Osteoblast (primary cell): Measurements from ENCODE around the gene APOM. TPM values are rescaled to one million over a fixed set of nuclear protein-coding genes. Genes with fewer than 3 reads are reported as not detected.
A peak's percentile ranks its signal among the peaks of the same experiment; 100 is the strongest.

Experiments used
- DNase-seq: peaks from one replicate; pipeline ENCODE4 v3.0.0; 2011; ENCODE audit warnings: low spot score, mixed read lengths; ENCODE audit not compliant: insufficient read length; ENCODE audit errors: missing footprints
- H2AFZ ChIP-seq: 2 replicates; pipeline ENCODE4 v1.6.0; 2011; ENCODE audit warnings: mild to moderate bottlenecking, low read length
- H3K27ac ChIP-seq: 2 replicates; pipeline ENCODE4 v1.5.1; 2011; ENCODE audit warnings: mild to moderate bottlenecking, low read depth, low read length, moderate library complexity
- H3K27me3 ChIP-seq: 2 replicates; pipeline ENCODE4 v1.6.0; 2012; ENCODE audit warnings: mild to moderate bottlenecking, control low read depth, inconsistent platforms, low read length, moderate library complexity; ENCODE audit not compliant: insufficient read depth
- H3K36me3 ChIP-seq: 2 replicates; pipeline ENCODE4 v1.5.1; 2011; ENCODE audit warnings: mild to moderate bottlenecking, low read length, control low read depth, moderate library complexity; ENCODE audit not compliant: insufficient read depth
- H3K4me1 ChIP-seq: 2 replicates; pipeline ENCODE4 v1.5.1; 2011; ENCODE audit warnings: mild to moderate bottlenecking, low read length, control low read depth, moderate library complexity; ENCODE audit not compliant: insufficient read depth
- H3K4me2 ChIP-seq: 2 replicates; pipeline ENCODE4 v1.6.0; 2011; ENCODE audit warnings: mild to moderate bottlenecking, low read length; ENCODE audit not compliant: insufficient read depth
- H3K4me3 ChIP-seq: fragments of 200-600 bp; sonication (generic); 3 replicates; pipeline ENCODE4 v1.5.1; 2012; ENCODE audit warnings: mild to moderate bottlenecking, low read length, inconsistent platforms; ENCODE audit not compliant: insufficient read depth
- H3K79me2 ChIP-seq: 2 replicates; pipeline ENCODE4 v1.6.0; 2012; ENCODE audit warnings: mild to moderate bottlenecking, low read length, control low read depth, inconsistent platforms; ENCODE audit not compliant: insufficient read depth
- H3K9me3 ChIP-seq: 2 replicates; pipeline ENCODE4 v1.5.1; 2011; ENCODE audit warnings: low read depth, low read length, control low read depth
- H4K20me1 ChIP-seq: 2 replicates; pipeline ENCODE4 v1.6.0; 2012; ENCODE audit warnings: mild to moderate bottlenecking, low read length, control low read depth; ENCODE audit not compliant: insufficient read depth
- total RNA-seq: library from RNA; depleted of rRNA; stranded (reverse); fragments of >200 nt; gene quantifications from 2 replicates; pipeline ENCODE4 v1.2.3, GENCODE V29; 2012
- TF ChIP-seq, protein P1 (sequence below): IDR thresholded peaks from 2 replicates; pipeline ENCODE4 v1.5.1; 2011; ENCODE audit warnings: mild to moderate bottlenecking, low read depth, low read length, moderate library complexity; ENCODE audit errors: extremely low read depth

The APOM gene
- total RNA-seq = 1.1 and 1.2 TPM in 2 replicates

DNA sequence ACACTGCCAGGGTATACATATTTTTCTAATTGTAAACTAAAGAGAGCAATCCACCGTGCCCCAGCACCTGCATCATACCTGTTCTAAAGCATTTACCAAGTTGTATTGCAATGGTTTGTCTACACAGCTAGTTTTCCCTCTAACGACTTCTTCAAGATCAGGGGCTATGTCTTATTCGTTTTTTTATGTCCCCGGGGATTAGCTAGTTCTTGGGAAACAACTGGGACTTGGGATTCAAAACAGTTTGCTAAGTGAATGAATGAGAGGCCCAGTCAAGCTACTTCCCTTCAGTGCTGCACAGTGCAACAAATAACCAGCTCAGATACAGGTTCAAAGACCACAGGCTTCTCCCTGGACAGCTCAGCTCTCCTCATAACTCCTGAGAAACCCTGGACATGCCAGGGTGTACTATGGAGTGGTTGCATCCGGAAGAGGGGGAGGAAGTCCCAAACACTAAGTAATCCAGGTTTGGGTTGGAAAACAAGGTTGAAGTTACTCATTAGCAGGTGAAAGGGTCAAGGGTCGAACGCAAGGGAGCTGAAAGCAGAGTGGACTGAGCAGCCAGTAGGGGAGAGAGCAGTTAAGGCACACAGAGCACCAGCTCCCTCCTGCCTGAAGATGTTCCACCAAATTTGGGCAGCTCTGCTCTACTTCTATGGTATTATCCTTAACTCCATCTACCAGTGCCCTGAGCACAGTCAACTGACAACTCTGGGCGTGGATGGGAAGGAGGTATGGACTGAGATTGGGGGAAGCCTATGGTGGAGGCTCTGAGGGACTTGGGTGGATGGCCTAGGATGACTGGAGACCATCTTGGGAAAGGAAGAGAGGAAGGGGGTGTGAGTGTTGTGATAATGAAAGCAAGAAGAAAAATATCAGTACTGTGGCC lies at the start of gene APOM:
Gene APOM, plus strand, starts transcription at position 546 of the 889 bp plus-strand sequence. Its CDS starts 73 bp downstream, at position 619.
- peaks cover 12% of the 10 kb centered on the region for H3K36me3 ChIP-seq

DNA sequence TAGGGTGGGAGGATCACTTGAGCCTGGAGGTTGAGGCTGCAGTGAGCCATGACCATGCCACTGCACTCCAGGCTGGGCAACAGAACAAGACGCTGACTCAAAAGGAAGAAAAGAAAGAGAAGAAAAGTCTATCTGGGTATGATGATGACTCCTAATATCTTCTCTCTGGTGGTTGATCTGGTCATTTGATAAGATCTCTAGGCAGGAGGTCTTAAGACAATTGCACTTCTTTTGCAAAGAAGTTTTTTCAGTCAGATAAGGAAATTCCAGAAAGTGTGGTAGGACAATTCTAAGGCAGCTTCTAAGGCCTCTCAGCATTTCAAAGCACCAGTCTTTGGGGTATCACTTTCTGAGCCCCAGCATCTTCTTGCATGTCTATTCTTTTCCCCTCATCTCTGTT lies 48.4 kb upstream of the APOM start:
- TF ChIP-seq, protein P1, sequence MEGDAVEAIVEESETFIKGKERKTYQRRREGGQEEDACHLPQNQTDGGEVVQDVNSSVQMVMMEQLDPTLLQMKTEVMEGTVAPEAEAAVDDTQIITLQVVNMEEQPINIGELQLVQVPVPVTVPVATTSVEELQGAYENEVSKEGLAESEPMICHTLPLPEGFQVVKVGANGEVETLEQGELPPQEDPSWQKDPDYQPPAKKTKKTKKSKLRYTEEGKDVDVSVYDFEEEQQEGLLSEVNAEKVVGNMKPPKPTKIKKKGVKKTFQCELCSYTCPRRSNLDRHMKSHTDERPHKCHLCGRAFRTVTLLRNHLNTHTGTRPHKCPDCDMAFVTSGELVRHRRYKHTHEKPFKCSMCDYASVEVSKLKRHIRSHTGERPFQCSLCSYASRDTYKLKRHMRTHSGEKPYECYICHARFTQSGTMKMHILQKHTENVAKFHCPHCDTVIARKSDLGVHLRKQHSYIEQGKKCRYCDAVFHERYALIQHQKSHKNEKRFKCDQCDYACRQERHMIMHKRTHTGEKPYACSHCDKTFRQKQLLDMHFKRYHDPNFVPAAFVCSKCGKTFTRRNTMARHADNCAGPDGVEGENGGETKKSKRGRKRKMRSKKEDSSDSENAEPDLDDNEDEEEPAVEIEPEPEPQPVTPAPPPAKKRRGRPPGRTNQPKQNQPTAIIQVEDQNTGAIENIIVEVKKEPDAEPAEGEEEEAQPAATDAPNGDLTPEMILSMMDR = no peak

More for the DNA sequence above, at the start of gene APOM:
- no peaks in the 10 kb centered on the region for H3K27me3 ChIP-seq
- TF ChIP-seq, protein P1 = no peak
- peaks cover 36% of the 10 kb centered on the region for H3K4me1 ChIP-seq
- no peak within 1 kb of the TSS for H3K4me2 ChIP-seq
- no peak within 1 kb of the TSS for H3K27ac ChIP-seq
- peaks cover 75% of the 10 kb centered on the region for H3K79me2 ChIP-seq
- no peaks in the 10 kb centered on the region for H3K9me3 ChIP-seq
- H3K4me3 ChIP-seq = no peak within 1 kb of the TSS
- no peak within 1 kb of the TSS for H2AFZ ChIP-seq
- no peak for DNase-seq
- peaks cover 22% of the 10 kb centered on the region for H4K20me1 ChIP-seq

DNA sequence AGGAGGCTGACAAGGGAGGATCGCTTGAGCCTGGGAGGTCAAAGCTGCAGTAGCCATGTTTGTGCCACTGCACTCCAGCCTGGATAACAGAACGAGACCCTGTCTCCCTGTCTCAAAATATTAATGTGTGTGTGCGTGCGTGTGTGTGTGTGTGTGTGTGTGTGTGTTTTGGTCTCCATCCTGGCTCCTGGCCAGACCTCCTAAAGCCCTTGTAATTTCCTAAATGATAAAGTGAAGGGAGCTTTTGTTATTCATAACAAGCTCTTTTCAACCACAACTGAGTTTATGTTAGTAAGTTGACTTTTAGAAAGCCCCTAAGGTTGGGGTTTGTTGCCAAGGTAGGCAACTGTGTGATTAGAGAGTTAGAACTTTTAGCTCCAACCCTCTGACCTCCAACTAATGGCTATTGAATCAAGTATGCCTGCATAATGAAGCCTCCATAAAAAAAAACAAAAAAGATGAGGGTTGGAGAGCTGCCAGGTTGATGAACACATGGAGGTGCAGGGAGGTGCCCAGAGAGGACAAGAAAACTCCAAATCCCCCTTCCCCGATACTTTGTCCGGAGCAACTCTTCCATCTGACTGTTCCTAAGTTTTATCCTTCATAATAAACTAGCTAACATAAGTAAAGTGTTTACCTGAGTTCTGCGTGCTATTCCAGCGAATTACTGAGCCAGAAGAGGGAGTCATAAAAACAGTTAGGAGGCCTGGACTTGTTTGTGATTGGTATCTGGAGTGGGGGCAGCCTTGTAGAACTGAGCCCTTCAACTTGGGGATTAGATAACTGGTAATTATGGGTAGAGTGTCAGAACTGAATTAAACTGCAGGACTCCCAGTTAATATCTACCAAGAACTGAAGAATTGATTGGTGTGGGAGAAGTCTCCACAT lies 45.9 kb upstream of the APOM start:
- H3K4me3 ChIP-seq = no peak overlapping the region
- no peak overlapping the region for H3K27ac ChIP-seq
- H2AFZ ChIP-seq = no peak overlapping the region
- no peaks in the 10 kb centered on the region for H4K20me1 ChIP-seq
- no peaks in the 10 kb centered on the region for H3K4me1 ChIP-seq
- H3K79me2 ChIP-seq = no peaks in the 10 kb centered on the region
- H3K36me3 ChIP-seq = no peaks in the 10 kb centered on the region
- no peak overlapping the region for H3K4me2 ChIP-seq
- TF ChIP-seq, protein P1 = no peak
- H3K27me3 ChIP-seq = no peaks in the 10 kb centered on the region
- H3K9me3 ChIP-seq = no peaks in the 10 kb centered on the region
- peak; percentile 52 for DNase-seq

More for the DNA sequence above, 48.4 kb upstream of the APOM start:
- no peak overlapping the region for H3K4me3 ChIP-seq
- H4K20me1 ChIP-seq = no peaks in the 10 kb centered on the region
- H3K9me3 ChIP-seq = no peaks in the 10 kb centered on the region
- no peaks in the 10 kb centered on the region for H3K79me2 ChIP-seq
- H3K4me1 ChIP-seq = no peaks in the 10 kb centered on the region
- H3K36me3 ChIP-seq = no peaks in the 10 kb centered on the region
- H3K27me3 ChIP-seq = no peaks in the 10 kb centered on the region
- H2AFZ ChIP-seq = no peak overlapping the region
- no peak for DNase-seq
- no peak overlapping the region for H3K4me2 ChIP-seq
- H3K27ac ChIP-seq = no peak overlapping the region
